Osteoblast (primary cell): Measurements from ENCODE around the gene RABGEF1. TPM values are rescaled to one million over a fixed set of nuclear protein-coding genes. Genes with fewer than 3 reads are reported as not detected.

Experiments used
- DNase-seq: peaks from one replicate; pipeline ENCODE4 v3.0.0; 2011; ENCODE audit warnings: low spot score, mixed read lengths; ENCODE audit not compliant: insufficient read length; ENCODE audit errors: missing footprints
- H2AFZ ChIP-seq: 2 replicates; pipeline ENCODE4 v1.6.0; 2011; ENCODE audit warnings: mild to moderate bottlenecking, low read length
- H3K27ac ChIP-seq: 2 replicates; pipeline ENCODE4 v1.5.1; 2011; ENCODE audit warnings: mild to moderate bottlenecking, low read depth, low read length, moderate library complexity
- H3K27me3 ChIP-seq: 2 replicates; pipeline ENCODE4 v1.6.0; 2012; ENCODE audit warnings: mild to moderate bottlenecking, control low read depth, inconsistent platforms, low read length, moderate library complexity; ENCODE audit not compliant: insufficient read depth
- H3K36me3 ChIP-seq: 2 replicates; pipeline ENCODE4 v1.5.1; 2011; ENCODE audit warnings: mild to moderate bottlenecking, low read length, control low read depth, moderate library complexity; ENCODE audit not compliant: insufficient read depth
- H3K4me1 ChIP-seq: 2 replicates; pipeline ENCODE4 v1.5.1; 2011; ENCODE audit warnings: mild to moderate bottlenecking, low read length, control low read depth, moderate library complexity; ENCODE audit not compliant: insufficient read depth
- H3K4me2 ChIP-seq: 2 replicates; pipeline ENCODE4 v1.6.0; 2011; ENCODE audit warnings: mild to moderate bottlenecking, low read length; ENCODE audit not compliant: insufficient read depth
- H3K4me3 ChIP-seq: fragments of 200-600 bp; sonication (generic); 3 replicates; pipeline ENCODE4 v1.5.1; 2012; ENCODE audit warnings: mild to moderate bottlenecking, low read length, inconsistent platforms; ENCODE audit not compliant: insufficient read depth
- H3K79me2 ChIP-seq: 2 replicates; pipeline ENCODE4 v1.6.0; 2012; ENCODE audit warnings: mild to moderate bottlenecking, low read length, control low read depth, inconsistent platforms; ENCODE audit not compliant: insufficient read depth
- H3K9me3 ChIP-seq: 2 replicates; pipeline ENCODE4 v1.5.1; 2011; ENCODE audit warnings: low read depth, low read length, control low read depth
- H4K20me1 ChIP-seq: 2 replicates; pipeline ENCODE4 v1.6.0; 2012; ENCODE audit warnings: mild to moderate bottlenecking, low read length, control low read depth; ENCODE audit not compliant: insufficient read depth
- CTCF ChIP-seq: IDR thresholded peaks from 2 replicates; pipeline ENCODE4 v1.5.1; 2011; ENCODE audit warnings: mild to moderate bottlenecking, low read depth, low read length, moderate library complexity; ENCODE audit errors: extremely low read depth
- total RNA-seq: library from RNA; depleted of rRNA; stranded (reverse); fragments of >200 nt; gene quantifications from 2 replicates; pipeline ENCODE4 v1.2.3, GENCODE V29; 2012

Gene RABGEF1
- total RNA-seq, 1 donor: 81.8 TPM

- no peak for DNase-seq
- H3K4me3 ChIP-seq: no peak overlapping the region
- H4K20me1 ChIP-seq: peaks cover 1% of the 10 kb centered on the region
- H3K79me2 ChIP-seq: peaks cover 6% of the 10 kb centered on the region
- no peaks in the 10 kb centered on the region for H3K9me3 ChIP-seq
- H2AFZ ChIP-seq: no peak overlapping the region
- no peaks in the 10 kb centered on the region for H3K27me3 ChIP-seq
- H3K4me2 ChIP-seq: no peak overlapping the region
- H3K36me3 ChIP-seq: peaks cover 56% of the 10 kb centered on the region
- no peaks in the 10 kb centered on the region for H3K4me1 ChIP-seq
- H3K27ac ChIP-seq: no peak overlapping the region
- TF ChIP-seq CTCF: no peak
Measured at GRCh38 chr7:66720561-66720960, 20.0 kb upstream of the RABGEF1 start.

GRCh38 chr7:66725843-66726242, 14.7 kb upstream of the RABGEF1 start:
- no peak for TF ChIP-seq CTCF
- H3K9me3 ChIP-seq: no peaks in the 10 kb centered on the region
- no peaks in the 10 kb centered on the region for H3K27me3 ChIP-seq
- H3K79me2 ChIP-seq: peaks cover 6% of the 10 kb centered on the region
- no peak overlapping the region for H2AFZ ChIP-seq
- no peaks in the 10 kb centered on the region for H3K4me1 ChIP-seq
- DNase-seq: no peak
- H3K4me2 ChIP-seq: no peak overlapping the region
- no peak overlapping the region for H3K4me3 ChIP-seq
- H4K20me1 ChIP-seq: peaks cover 7% of the 10 kb centered on the region
- peaks cover 45% of the 10 kb centered on the region for H3K36me3 ChIP-seq
- no peak overlapping the region for H3K27ac ChIP-seq

- no peak for DNase-seq
Measured at GRCh38 chr7:66727058-66727457, 13.5 kb upstream of the RABGEF1 start.

GRCh38 chr7:66728571-66728970, 12.0 kb upstream of the RABGEF1 start:
- DNase-seq: no peak
- Histone ChIP-seq H3K9me3 (no peaks in the 10 kb centered on the region), H3K4me2 (no peak overlapping the region), H3K79me2 (peaks cover 10% of the 10 kb centered on the region), H3K27me3 (no peaks in the 10 kb centered on the region), H3K4me3 (no peak overlapping the region), H4K20me1 (peaks cover 7% of the 10 kb centered on the region), H3K36me3 (peaks cover 36% of the 10 kb centered on the region), H2AFZ (no peak overlapping the region), H3K4me1 (no peaks in the 10 kb centered on the region), H3K27ac (no peak overlapping the region)
- no peak for TF ChIP-seq CTCF

More at GRCh38 chr7:66727058-66727457, 13.5 kb upstream of the RABGEF1 start:
- Histone ChIP-seq H3K4me2 (no peak overlapping the region), H3K9me3 (no peaks in the 10 kb centered on the region), H3K4me1 (no peaks in the 10 kb centered on the region), H3K27me3 (no peaks in the 10 kb centered on the region), H3K4me3 (no peak overlapping the region), H3K27ac (no peak overlapping the region), H3K36me3 (peaks cover 36% of the 10 kb centered on the region), H4K20me1 (peaks cover 7% of the 10 kb centered on the region), H2AFZ (no peak overlapping the region), H3K79me2 (peaks cover 6% of the 10 kb centered on the region)
- TF ChIP-seq CTCF: no peak
